Testis (tissue), 2 donors: ENCODE data around the gene EXOSC1.

ENCODE experiments used
- CTCF ChIP-seq, 3 experiments: fragments of 450-650 bp in 2 of 3; fragments of 200-600 bp in 1 of 3; sonication (generic) in 1 of 3; IDR thresholded peaks; one replicate each; pipeline ENCODE4 v1.5.1; 2016 to 2019; ENCODE audit warnings: antibody characterized with exemption in 3 of 3, mild to moderate bottlenecking in 2 of 3, moderate library complexity in 1 of 3
- POLR2A ChIP-seq: fragments of 450-650 bp; IDR thresholded peaks from one replicate; pipeline ENCODE4 v1.6.1; 2017; ENCODE audit warnings: antibody characterized with exemption, mild to moderate bottlenecking, moderate library complexity

- TF ChIP-seq POLR2A (no peak), CTCF (IDR thresholded peaks at IDR 0.05) (no peak)
Observed at GRCh38 chr10:97427571-97428179, 18.1 kb downstream of the EXOSC1 start.
